NB4 (cell line): ENCODE measurements around the gene KCNH3.

Source experiments
- DNase-seq: peaks from one replicate; pipeline ENCODE4 v3.0.0; 2010; ENCODE audit warnings: low read depth
- H3K4me3 ChIP-seq: one replicate; pipeline ENCODE4 v1.5.1; 2011; ENCODE audit warnings: mild to moderate bottlenecking, low read depth, low read length, moderate library complexity
- MYC ChIP-seq: IDR thresholded peaks from 2 replicates; pipeline ENCODE4 v1.6.1; 2011; ENCODE audit warnings: low read depth, low read length
- POLR2A ChIP-seq: IDR thresholded peaks from 2 replicates; pipeline ENCODE4 v1.6.1; 2011; ENCODE audit warnings: mild to moderate bottlenecking; ENCODE audit not compliant: insufficient read length; ENCODE audit errors: extremely low read depth
- TF ChIP-seq, protein P1 (sequence below): IDR thresholded peaks from 2 replicates; pipeline ENCODE4 v1.6.1; 2011; ENCODE audit warnings: low read depth, low read length
- TF ChIP-seq, protein P2 (sequence below): IDR thresholded peaks from one replicate; pipeline ENCODE4 v1.5.1; 2012; ENCODE audit warnings: low read depth, low read length

Gene KCNH3

DNA sequence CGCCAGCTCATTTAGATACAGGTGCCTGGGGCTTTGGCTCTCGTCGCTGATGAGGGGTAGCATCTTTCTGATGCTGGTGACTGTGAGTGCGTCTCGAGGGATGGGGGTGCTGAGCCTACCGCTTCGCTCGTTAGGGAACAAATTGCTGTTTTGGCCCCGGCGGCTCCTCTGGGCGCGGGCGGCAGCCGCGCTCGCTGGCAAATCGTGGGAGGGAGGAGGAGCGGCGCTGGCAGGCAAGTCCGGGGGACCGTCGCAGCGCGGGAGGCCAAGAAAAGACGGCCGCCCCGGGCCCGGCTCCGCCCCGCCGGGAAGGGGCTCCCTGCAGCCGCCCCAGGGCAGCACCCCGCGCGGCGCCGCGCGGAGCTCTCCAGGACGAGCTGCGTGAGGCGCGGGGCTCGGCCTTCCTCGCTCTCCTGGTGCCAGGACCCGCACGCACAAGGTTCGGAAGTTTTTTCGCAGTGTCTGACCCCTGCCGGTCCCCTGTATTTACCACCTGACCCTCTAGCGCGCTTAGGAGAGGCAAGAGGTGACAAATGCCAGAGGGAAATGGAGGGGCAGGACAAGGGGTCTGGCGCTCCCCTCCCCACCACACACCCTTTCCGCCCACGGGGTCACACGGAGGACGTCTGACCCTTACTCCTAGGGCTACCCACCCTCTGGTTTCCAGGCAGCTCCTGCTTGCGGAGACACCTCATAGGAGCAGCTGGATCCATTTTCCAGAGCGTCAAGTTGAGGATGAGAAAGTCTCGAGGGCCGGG lies 899 bp upstream of the KCNH3 start:
- DNase-seq: peak; percentile 59
- H3K4me3 ChIP-seq: peak overlapping the region; percentile 32
- TF ChIP-seq, protein P1, sequence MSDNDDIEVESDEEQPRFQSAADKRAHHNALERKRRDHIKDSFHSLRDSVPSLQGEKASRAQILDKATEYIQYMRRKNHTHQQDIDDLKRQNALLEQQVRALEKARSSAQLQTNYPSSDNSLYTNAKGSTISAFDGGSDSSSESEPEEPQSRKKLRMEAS: no peak
- TF ChIP-seq POLR2A (no peak), MYC (no peak)
- TF ChIP-seq, protein P2, sequence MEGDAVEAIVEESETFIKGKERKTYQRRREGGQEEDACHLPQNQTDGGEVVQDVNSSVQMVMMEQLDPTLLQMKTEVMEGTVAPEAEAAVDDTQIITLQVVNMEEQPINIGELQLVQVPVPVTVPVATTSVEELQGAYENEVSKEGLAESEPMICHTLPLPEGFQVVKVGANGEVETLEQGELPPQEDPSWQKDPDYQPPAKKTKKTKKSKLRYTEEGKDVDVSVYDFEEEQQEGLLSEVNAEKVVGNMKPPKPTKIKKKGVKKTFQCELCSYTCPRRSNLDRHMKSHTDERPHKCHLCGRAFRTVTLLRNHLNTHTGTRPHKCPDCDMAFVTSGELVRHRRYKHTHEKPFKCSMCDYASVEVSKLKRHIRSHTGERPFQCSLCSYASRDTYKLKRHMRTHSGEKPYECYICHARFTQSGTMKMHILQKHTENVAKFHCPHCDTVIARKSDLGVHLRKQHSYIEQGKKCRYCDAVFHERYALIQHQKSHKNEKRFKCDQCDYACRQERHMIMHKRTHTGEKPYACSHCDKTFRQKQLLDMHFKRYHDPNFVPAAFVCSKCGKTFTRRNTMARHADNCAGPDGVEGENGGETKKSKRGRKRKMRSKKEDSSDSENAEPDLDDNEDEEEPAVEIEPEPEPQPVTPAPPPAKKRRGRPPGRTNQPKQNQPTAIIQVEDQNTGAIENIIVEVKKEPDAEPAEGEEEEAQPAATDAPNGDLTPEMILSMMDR: no peak

DNA sequence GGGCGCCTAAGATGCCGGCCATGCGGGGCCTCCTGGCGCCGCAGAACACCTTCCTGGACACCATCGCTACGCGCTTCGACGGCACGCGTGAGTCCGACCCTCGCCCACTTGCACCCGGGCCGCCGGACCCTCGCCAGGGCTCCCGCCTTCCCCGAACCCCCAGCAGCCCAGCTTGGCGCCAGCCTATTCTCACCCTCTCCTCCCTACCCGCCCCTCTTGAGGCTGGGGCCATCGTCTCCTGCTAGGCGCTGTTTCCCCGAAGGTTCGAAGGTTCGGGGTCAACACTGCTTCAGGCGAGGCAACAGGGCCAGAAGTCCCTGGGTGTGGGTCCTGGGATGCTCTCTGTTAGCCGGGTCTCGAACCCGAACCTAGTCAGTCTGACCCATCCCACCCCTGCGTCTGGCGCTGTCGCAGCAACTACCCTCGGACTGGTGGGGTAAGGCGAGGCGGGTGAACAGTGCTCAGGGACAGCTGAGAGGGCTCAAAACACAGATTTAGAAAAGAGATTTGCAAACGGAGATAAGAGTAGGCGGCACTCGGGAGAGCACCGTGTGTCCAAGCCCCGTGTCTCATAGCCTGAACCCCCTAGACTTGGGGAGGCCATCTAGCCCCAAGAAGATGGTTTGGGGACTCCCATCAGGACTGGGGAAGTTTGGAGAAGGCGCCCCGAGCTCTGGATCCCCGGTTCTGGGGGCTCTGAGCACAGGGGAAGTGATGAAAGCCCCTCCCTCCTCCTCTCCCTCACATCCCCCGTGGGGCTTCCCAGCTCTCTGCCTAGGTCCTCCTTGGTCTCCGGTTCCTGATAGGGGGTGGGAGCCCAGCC lies 787 bp downstream of the KCNH3 start:
- TF ChIP-seq, protein P1: no peak
- TF ChIP-seq MYC: no peak
- TF ChIP-seq, protein P2: no peak
- no peak for TF ChIP-seq POLR2A
- no peak for DNase-seq
- no peak overlapping the region for H3K4me3 ChIP-seq

DNA sequence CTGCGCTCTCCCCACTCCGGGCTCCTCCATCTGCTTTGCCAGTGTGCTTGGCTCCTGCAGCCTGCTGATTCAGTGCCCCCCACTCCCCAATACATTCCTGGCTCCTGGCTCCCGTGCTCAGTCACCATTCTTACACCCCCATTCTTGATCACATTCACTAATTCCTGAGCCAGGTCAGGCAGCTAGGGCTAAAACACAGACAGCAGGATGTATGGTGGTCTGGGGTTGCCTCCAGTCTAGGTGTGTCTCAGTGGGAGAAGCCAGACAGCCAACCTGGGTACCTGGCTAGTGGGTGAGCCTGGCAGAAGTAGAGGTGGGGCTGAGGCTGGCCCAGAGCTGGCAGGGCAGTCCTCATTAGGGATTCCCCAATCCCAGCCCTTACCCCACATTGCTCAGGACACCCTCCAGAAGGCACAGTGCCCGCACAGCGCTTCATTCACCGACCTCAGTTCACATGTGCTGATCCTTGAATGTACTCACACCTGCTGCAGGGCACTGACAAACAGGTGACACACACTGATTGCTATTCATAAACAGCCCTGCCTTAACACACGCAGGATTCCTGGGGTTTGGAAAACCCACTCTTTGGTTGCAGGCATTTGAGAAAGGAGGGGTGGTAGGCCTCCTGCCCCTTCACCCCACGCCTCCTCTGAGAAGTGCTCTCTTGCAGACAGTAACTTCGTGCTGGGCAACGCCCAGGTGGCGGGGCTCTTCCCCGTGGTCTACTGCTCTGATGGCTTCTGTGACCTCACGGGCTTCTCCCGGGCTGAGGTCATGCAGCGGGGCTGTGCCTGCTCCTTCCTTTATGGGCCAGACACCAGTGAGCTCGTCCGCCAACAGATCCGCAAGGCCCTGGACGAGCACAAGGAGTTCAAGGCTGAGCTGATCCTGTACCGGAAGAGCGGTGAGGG lies 1.7 kb downstream of the KCNH3 start:
- TF ChIP-seq, protein P1: no peak
- TF ChIP-seq, protein P2: no peak
- no peak for TF ChIP-seq POLR2A
- TF ChIP-seq MYC: no peak
- no peak for DNase-seq
- H3K4me3 ChIP-seq: no peak overlapping the region

DNA sequence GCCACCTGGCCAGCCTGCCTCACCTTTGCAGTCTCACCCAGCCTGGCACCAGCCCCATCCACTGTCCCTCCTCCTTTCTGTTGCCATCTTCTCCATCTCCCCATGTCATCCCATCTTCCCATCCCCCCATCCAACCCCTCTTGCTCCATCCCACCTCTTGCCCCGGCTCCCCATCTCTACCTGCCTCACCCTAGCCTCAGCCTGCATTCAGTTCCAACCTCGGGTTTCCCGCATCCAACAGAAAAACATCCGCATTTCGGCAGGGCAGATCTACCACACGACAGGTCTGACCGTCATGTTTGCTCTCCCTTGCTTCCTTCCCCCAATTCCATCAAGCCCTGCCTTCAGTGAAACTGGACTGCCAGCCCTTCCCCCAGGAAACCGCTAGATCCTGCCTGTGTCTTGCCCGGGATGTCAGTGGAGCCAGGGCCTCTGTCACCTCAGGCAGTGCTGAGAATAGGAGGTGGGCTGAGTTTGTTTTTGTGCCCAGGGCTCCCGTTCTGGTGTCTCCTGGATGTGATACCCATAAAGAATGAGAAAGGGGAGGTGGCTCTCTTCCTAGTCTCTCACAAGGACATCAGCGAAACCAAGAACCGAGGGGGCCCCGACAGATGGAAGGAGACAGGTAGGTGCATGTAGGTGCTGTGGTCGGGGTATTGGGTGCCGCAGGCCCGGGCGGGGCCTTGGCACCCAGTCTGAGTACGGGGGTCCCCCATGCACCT lies 2.5 kb downstream of the KCNH3 start:
- no peak for DNase-seq
- no peak overlapping the region for H3K4me3 ChIP-seq

More for the DNA sequence above, 2.5 kb downstream of the KCNH3 start:
- TF ChIP-seq, protein P1: no peak
- TF ChIP-seq POLR2A: no peak
- TF ChIP-seq, protein P2: no peak
- no peak for TF ChIP-seq MYC
